Measurements from ENCODE around the gene EVPL.
"Not testable (repeated sequence)": the region's sequence is repeated elsewhere in the genome, so short reads cannot be mapped to it uniquely, and the experiment has no call there.

EVPL gene

GRCh38 chr17:76071531-76072147, 44.5 kb upstream of the EVPL start:
- TF ChIP-seq CTCF (IDR thresholded peaks at IDR 0.05; ENCODE audit: insufficient read depth, low read depth, low read length, missing control alignments): no peak
- peak overlapping the region; percentile 91 for H3K4me3 ChIP-seq (ENCODE audit: low read length)
- no peak for DNase-seq (ENCODE audit: low read depth)

GRCh38 chr17:76065775-76066174, 38.7 kb upstream of the EVPL start:
- no peak overlapping the region for H3K4me3 ChIP-seq (ENCODE audit: low read length)
- DNase-seq (ENCODE audit: low read depth): no peak
- TF ChIP-seq CTCF (IDR thresholded peaks at IDR 0.05; ENCODE audit: insufficient read depth, low read depth, low read length, missing control alignments): no peak

- TF ChIP-seq CTCF (IDR thresholded peaks at IDR 0.05; ENCODE audit: insufficient read depth, low read depth, low read length, missing control alignments): no peak
- H3K4me3 ChIP-seq (ENCODE audit: low read length): no peak overlapping the region
- DNase-seq (ENCODE audit: low read depth): no peak
Observed at GRCh38 chr17:76063875-76064546, 36.9 kb upstream of the EVPL start.

- not testable (repeated sequence) for DNase-seq (ENCODE audit: low read depth); H3K4me3 ChIP-seq (ENCODE audit: low read length)
Observed at GRCh38 chr17:76058264-76058663, 31.2 kb upstream of the EVPL start.

DNA sequence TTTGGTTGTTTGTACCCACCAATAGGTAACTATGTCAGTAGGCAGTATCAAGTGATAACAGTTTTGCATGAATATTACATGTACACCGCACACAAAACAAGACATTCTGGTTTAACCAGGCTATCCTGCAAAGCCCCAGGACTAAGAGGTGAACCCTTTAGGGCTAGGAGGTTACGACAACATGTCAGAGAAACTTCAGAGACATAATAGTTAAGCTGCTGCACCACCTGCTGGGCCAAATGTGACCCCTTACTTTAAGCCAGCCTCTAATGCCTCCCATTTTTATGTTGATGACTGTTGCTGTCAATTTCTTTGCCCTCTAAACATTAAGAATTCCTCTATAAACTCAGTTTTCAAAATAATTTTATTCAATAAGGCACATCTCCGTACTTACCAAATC, 29.8 kb upstream of the EVPL start:
- TF ChIP-seq CTCF (IDR thresholded peaks at IDR 0.05; ENCODE audit: insufficient read depth, low read depth, low read length, missing control alignments): peak; percentile 46
- peak; percentile 67 for DNase-seq (ENCODE audit: low read depth)
- H3K4me3 ChIP-seq (ENCODE audit: low read length): no peak overlapping the region

- peak; percentile 93 for DNase-seq (ENCODE audit: low read depth)
- peak overlapping the region; percentile 31 for H3K4me3 ChIP-seq (ENCODE audit: low read length)
- no peak for TF ChIP-seq CTCF (IDR thresholded peaks at IDR 0.05; ENCODE audit: insufficient read depth, low read depth, low read length, missing control alignments)
Observed at GRCh38 chr17:76054112-76054476, 27.0 kb upstream of the EVPL start.

- DNase-seq (ENCODE audit: low read depth): peak; percentile 94
- peak overlapping the region; percentile 60 for H3K4me3 ChIP-seq (ENCODE audit: low read length)
- no peak for TF ChIP-seq CTCF (IDR thresholded peaks at IDR 0.05; ENCODE audit: insufficient read depth, low read depth, low read length, missing control alignments)
Observed at GRCh38 chr17:76053246-76054111, 26.4 kb upstream of the EVPL start.

Measured in epithelial cell of esophagus (primary cell).